Testis (tissue), 3 donors: Measurements from ENCODE around the gene GALC. TPM values are rescaled to one million over a fixed set of nuclear protein-coding genes. Genes with fewer than 3 reads are reported as not detected.

ENCODE experiments used
- DNase-seq: peaks from one replicate; pipeline ENCODE4 v3.0.0-alpha.2; 2019
- H3K27ac ChIP-seq, 2 donors: fragments of 200-600 bp; sonication (generic); one replicate each; pipeline ENCODE4 v1.5.1; 2019
- H3K27me3 ChIP-seq: fragments of 200-600 bp; sonication (generic); one replicate; pipeline ENCODE4 v1.5.1; 2019
- H3K36me3 ChIP-seq: fragments of 200-600 bp; sonication (generic); one replicate; pipeline ENCODE4 v1.5.1; 2017; ENCODE audit warnings: low read depth; ENCODE audit errors: missing control alignments
- H3K4me1 ChIP-seq: fragments of 200-600 bp; sonication (generic); one replicate; pipeline ENCODE4 v1.5.1; 2019
- H3K4me3 ChIP-seq, 2 donors: fragments of 200-600 bp; sonication (generic); one replicate each; pipeline ENCODE4 v1.5.1; 2017 to 2019
- H3K9me3 ChIP-seq: fragments of 200-600 bp; sonication (generic); one replicate; pipeline ENCODE4 v1.5.1; 2017
- CTCF ChIP-seq, 3 experiments: fragments of 450-650 bp in 2 of 3; fragments of 200-600 bp in 1 of 3; sonication (generic) in 1 of 3; IDR thresholded peaks; one replicate each; pipeline ENCODE4 v1.5.1; 2016 to 2019; ENCODE audit warnings: antibody characterized with exemption in 3 of 3, mild to moderate bottlenecking in 2 of 3, moderate library complexity in 1 of 3
- POLR2A ChIP-seq: fragments of 450-650 bp; IDR thresholded peaks from one replicate; pipeline ENCODE4 v1.6.1; 2017; ENCODE audit warnings: antibody characterized with exemption, mild to moderate bottlenecking, moderate library complexity
- WGBS, 2 donors: methylation state at CpG; one replicate each; pipeline ENCODE4 v1.1.5; 2018; 5-methylcytosine and 5-hydroxymethylcytosine counted together
- intact Hi-C: fragments of 100-400 bp; cut with DNase I; formaldehyde crosslinking; loops from one replicate; pipeline ENCODE4 v1.15.1; 2023; ENCODE audit warnings: low total_unique reads
- polyA plus RNA-seq: library from polyadenylated mRNA; stranded (reverse); fragments of 350-450 nt; fragmentation: Illumina TruSeq; extraction: RNeasy Lipid Tissue Mini Kit (QIAGEN cat#74804); gene quantifications from one replicate; pipeline ENCODE4 v1.2.3, GENCODE V29; 2014; ENCODE audit warnings: low read depth, low replicate concordance; ENCODE audit not compliant: insufficient read depth
- total RNA-seq, 2 donors: library from RNA; depleted of rRNA; stranded (reverse); fragments of >200 nt; gene quantifications; one replicate each; pipeline ENCODE4 v1.2.3, GENCODE V29; 2016

The GALC gene
- total and polyA plus RNA-seq, 3 donors from 2014 or later: 50.7 to 100 (median 79.6) TPM

GRCh38 chr14:87979689-87980088 lies 13.3 kb downstream of the GALC start:
- WGBS, 2 donors: 100% methylated on average over 1 of the region's 1 CpG
- H3K27ac ChIP-seq: no peak overlapping the region
- intact Hi-C loops: no loop called here
- no peaks in the 10 kb centered on the region for H3K9me3 ChIP-seq
- no peaks in the 10 kb centered on the region for H3K27me3 ChIP-seq
- TF ChIP-seq CTCF (IDR thresholded peaks at IDR 0.05) (no peak), POLR2A (no peak)
- no peak overlapping the region for H3K4me3 ChIP-seq
- no peak for DNase-seq
- no peaks in the 10 kb centered on the region for H3K36me3 ChIP-seq
- H3K4me1 ChIP-seq: no peaks in the 10 kb centered on the region

GRCh38 chr14:87975636-87976035 lies 17.3 kb downstream of the GALC start:
- intact Hi-C loops: no loop called here
- no peak for DNase-seq
- Histone ChIP-seq H3K4me3 (no peak overlapping the region), H3K36me3 (no peaks in the 10 kb centered on the region), H3K27me3 (no peaks in the 10 kb centered on the region), H3K9me3 (no peaks in the 10 kb centered on the region), H3K4me1 (no peaks in the 10 kb centered on the region), H3K27ac (no peak overlapping the region)
- TF ChIP-seq CTCF (IDR thresholded peaks at IDR 0.05) (no peak), POLR2A (no peak)

GRCh38 chr14:87971010-87971409 lies 22.0 kb downstream of the GALC start:
- no peaks in the 10 kb centered on the region for H3K27me3 ChIP-seq
- no peaks in the 10 kb centered on the region for H3K36me3 ChIP-seq
- TF ChIP-seq CTCF (IDR thresholded peaks at IDR 0.05): no peak
- no peak for TF ChIP-seq POLR2A
- intact Hi-C loops: no loop called here
- no peak overlapping the region for H3K4me3 ChIP-seq
- no peak for DNase-seq
- H3K4me1 ChIP-seq: no peaks in the 10 kb centered on the region
- WGBS, 2 donors: 70 to 91% methylated on average over 2 of the region's 2 CpGs
- no peak overlapping the region for H3K27ac ChIP-seq
- no peaks in the 10 kb centered on the region for H3K9me3 ChIP-seq

GRCh38 chr14:87967496-87967895 lies 25.5 kb downstream of the GALC start:
- no peak for DNase-seq
- H3K4me1 ChIP-seq: no peaks in the 10 kb centered on the region
- no peak overlapping the region for H3K27ac ChIP-seq
- H3K9me3 ChIP-seq: no peaks in the 10 kb centered on the region
- no peaks in the 10 kb centered on the region for H3K27me3 ChIP-seq
- H3K4me3 ChIP-seq: no peak overlapping the region
- no peaks in the 10 kb centered on the region for H3K36me3 ChIP-seq
- no peak for TF ChIP-seq CTCF (IDR thresholded peaks at IDR 0.05)
- intact Hi-C loops: no loop called here

- no peak for DNase-seq
- Histone ChIP-seq H3K4me3 (no peak overlapping the region), H3K9me3 (no peaks in the 10 kb centered on the region), H3K4me1 (no peaks in the 10 kb centered on the region), H3K27ac (no peak overlapping the region), H3K27me3 (no peaks in the 10 kb centered on the region), H3K36me3 (no peaks in the 10 kb centered on the region)
- TF ChIP-seq CTCF (IDR thresholded peaks at IDR 0.05) (no peak), POLR2A (no peak)
- WGBS, 2 donors: 90 to 94% methylated on average over 3 of the region's 3 CpGs
- intact Hi-C loops: no loop called here
Measured at GRCh38 chr14:87966816-87967215, 26.2 kb downstream of the GALC start.
